GM12878 (cell line): ENCODE data around the gene SMARCAL1.

ENCODE experiments used
- CTCF ChIP-seq, 3 experiments: IDR thresholded peaks in 2 of 3; conservative IDR thresholded peaks in 1 of 3; 2 replicates each; pipeline ENCODE4 v1.5.1; 2011; ENCODE audit warnings: low read depth in 3 of 3, low read length in 3 of 3, mild to moderate bottlenecking in 3 of 3, control low read depth in 2 of 3, moderate library complexity in 2 of 3, inconsistent platforms in 1 of 3, mixed read lengths in 1 of 3; ENCODE audit not compliant: control insufficient read depth in 2 of 3, insufficient read depth in 1 of 3; ENCODE audit errors: extremely low read depth in 1 of 3
- PKNOX1 ChIP-seq: fragments of 450-650 bp; IDR thresholded peaks from 2 replicates; pipeline ENCODE4 v1.6.1; 2016; ENCODE audit warnings: mild to moderate bottlenecking

GRCh38 chr2:216385478-216385877 lies 26.8 kb upstream of the SMARCAL1 start:
- TF ChIP-seq PKNOX1 (no peak), CTCF (IDR thresholded peaks at IDR 0.05 in 2 of 3, conservative IDR thresholded peaks at IDR 0.05 in 1 of 3; ENCODE audit: control insufficient read depth in 2 of 3, extremely low read depth in 1 of 3, insufficient read depth in 1 of 3, low read depth in 3 of 3, low read length in 3 of 3) (no peak)
